NAMALWA (cell line): Measurements from ENCODE around the gene HOXA13.

Experiments
- DNase-seq: peaks from one replicate; pipeline ENCODE4 v3.0.0-alpha.2; 2015; ENCODE audit warnings: low spot score

Gene HOXA13

GRCh38 chr7:27207348-27207985, 7.6 kb upstream of the HOXA13 start:
- DNase-seq = no peak

GRCh38 chr7:27205325-27206280, 5.7 kb upstream of the HOXA13 start:
- DNase-seq = no peak

- no peak for DNase-seq
These were observed 5.0 kb upstream of the HOXA13 start for GRCh38 chr7:27204851-27205322.

GRCh38 chr7:27203964-27204594, 4.2 kb upstream of the HOXA13 start:
- DNase-seq = no peak

DNA sequence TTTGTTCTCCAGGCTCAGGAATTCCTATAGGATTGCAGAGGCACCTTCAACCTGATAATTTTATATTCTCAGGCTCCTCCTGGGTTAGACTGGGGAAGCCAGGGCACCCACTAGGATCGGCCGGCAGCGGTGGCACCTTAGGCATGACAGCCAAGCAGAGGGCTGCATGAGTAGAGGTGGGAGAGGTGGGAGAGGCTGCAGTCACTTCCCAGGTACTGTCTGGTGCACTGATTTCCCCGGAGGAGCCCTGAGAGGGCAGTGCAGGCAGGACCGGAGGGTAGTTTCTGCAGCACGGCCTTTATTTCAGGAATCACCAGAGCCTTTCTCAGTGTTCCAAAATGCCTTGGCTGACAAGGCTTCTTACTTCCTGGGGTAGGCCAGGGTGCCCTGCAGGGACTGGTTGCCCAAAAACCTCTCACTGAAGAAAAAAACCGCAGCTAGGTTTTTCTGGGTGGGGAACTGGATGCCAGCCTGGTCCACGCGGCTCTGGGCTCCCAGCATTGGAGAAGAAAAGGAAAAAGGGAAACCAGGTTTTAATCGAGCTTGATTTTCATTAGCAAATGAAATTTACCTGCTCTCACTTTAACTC, 3.6 kb upstream of the HOXA13 start:
- no peak for DNase-seq

GRCh38 chr7:27202862-27203134, 2.9 kb upstream of the HOXA13 start:
- no peak for DNase-seq

DNA sequence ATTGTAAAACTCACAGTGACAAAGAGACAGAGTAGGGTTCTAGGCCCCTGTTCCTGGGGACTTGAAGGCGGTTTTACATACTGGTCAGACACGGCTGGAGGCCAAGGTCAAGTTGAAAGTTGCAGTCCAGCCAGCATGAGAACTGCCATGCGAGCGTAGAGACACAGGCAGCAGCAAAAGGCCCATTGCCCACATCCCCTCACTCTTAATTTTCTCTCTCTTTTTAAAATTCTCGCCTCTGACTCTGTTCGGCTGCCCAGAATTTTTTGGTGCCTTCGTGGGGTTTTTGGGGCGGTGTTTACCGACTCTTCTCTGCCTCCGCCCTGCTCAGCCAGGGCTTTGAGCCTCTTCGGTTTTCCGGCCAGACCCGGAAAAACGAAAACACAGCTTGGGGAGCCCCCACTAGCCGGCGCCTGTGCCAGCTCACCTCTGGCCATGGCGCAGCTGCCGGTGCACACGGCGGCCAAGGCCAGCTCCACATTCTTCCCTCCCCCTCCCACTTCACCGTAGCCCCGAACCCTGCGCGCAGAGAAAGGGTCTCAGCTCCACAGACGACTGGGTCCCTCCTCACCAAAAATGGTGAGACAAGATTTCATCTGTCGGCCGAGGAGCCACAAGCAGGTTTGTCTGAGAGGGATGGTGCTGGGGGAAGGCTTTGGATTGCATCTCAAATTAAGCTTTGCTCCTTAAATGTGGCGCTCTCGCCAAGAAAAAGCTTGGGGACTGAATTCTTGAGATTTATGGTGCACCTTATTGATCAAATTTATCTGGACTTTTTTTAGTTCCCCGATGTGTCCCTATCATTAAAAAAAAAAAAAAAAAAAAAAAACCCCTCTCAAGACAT, 2.3 kb upstream of the HOXA13 start:
- DNase-seq = no peak

GRCh38 chr7:27201580-27202017, 1.7 kb upstream of the HOXA13 start:
- DNase-seq = no peak

- peak; percentile 64 for DNase-seq
These were observed 1.1 kb upstream of the HOXA13 start for GRCh38 chr7:27200761-27201579.

- no peak for DNase-seq
These were observed 755 bp downstream of the HOXA13 start for GRCh38 chr7:27198871-27199801.

- DNase-seq = no peak
These were observed 1.6 kb downstream of the HOXA13 start for GRCh38 chr7:27198138-27198841.

DNA sequence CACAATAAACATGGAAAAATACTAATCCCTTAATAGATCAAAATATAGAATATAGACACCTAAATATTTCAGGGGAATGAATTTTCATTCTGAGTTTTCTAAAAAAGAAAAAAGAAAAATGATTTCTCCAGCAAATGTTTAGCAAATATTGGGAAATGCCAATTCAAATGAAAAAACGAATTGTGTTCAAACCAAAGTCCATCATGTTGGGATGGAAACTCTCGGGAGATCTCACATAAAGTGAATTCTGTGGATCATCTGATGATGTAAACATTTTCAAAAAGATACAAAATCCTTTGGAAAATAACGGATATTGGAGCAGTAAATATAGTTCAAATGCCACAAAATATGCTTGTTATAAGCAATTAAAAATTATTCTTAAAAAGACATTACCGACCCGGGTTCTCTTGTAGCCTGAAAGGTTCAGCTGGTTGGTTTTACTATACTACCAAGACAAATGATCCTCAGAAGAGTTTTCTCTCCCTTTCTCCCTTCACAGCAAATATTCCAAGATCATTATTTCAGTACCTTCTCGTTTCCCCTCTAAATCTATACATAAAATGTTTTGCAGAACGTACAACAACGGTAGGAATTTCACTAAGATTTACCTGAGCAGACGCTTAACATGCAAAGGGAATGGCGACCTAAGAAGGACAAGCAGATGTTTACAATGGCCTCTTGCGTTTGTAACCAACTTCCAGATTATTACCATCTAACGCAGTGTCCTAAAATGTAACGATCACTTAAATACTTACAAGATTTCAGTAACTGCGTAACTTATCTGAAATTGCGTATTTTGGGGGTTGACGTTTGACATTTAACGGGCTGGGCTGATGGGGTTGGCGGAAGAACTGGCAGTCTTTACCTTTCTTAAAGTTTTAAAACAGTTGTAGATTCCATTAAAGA, 2.5 kb downstream of the HOXA13 start:
- no peak for DNase-seq

DNA sequence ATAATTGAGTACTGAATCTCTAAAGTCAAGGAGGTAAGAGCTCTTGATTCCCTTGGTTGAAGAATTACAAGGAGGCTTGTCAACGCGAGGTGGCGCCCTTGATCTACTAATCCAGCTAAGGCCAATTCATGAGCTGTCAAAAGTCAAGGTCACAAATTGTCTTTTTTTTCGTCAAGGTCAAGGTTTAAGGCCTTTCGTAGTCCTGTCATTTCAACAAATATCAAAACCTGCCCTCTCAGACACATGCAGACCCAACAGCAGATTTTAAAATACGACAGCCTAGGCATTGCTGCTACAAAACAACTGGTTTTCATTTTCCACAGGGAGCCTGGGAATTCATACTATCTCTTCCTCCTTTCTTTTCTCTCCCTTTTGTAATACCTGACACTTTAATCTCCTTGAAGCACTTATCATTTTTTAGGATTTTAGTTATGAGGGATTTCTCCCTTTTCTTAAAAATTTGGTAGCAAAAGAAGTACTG, 3.6 kb downstream of the HOXA13 start:
- peak; percentile 94 for DNase-seq

DNA sequence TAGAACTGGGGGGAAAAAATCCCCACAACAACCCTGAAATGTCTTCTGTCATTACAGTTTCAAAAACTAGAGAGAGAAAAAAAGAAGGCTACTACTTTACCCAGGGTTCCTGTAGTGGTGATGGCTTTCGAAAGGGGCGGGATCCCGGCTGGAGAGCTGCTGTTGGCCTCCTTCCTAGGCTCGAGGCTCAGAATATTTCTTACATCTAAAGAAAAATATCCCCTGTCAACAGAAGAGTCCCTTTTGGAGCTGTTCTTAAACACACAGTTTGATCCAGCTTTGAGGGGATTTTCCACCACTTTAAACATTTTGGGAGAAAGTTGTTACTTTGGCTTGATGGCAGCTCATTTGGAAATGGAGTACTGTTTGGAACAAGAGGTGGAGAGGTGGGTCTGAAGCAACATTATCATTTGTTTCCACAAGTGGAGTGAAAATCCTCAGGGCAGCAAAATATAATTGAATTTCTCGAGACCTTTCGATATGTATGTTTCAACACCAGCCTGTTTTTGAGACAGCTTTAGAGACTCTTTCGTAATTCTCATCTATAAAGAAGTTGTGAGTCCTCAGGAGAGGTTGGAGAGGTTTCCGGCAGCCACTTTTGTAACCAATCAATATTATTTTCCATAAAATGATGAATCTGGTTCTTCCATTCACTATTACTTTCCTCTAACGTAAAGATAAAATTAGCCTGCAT, 5.1 kb downstream of the HOXA13 start:
- no peak for DNase-seq

GRCh38 chr7:27194002-27194352, 5.9 kb downstream of the HOXA13 start:
- DNase-seq = no peak

DNA sequence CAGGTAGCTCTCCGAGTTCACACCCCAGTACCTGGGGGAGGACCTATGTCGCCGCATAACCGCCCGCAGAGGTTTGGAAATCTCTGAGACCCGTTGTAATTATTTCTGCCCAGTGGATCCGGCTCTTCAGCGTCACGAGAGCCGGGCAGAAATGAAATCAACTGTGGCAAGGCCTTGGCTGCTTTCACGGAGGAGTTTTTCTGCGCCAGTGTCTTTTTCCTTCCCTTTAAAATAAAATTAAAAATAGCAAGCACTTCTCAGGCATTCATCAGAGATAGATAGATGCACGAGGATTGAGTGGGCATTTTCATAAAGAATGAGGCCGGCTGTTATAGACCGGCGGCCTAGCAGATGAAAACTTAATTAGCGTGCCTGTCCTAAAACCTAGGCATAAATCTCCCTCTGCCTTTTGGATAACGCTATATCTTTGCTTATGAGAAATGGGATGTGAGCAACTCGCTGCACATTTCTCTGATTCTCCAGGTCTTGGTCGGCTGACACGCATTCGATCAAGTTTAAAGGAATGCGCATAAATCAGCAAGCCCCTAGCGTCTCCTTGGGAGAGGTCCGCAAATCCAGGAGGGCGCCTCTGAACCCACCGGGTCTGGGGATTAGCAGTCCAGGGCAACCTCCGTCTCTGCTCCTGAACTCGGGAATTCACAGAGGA, 6.4 kb downstream of the HOXA13 start:
- DNase-seq = no peak
